Measurements from ENCODE around the gene MYCBP. TPM values are rescaled to one million over a fixed set of nuclear protein-coding genes. Genes with fewer than 3 reads are reported as not detected.

Gene MYCBP
- total and polyA plus RNA-seq, 2 of the 13 experiments (the other 11 are each of a cell fraction or from before 2014, with no cell fraction given), result 11.4 to 30.4 TPM

- ATAC-seq (no peak), DNase-seq (ENCODE audit: low spot score) (no peak), FAIRE-seq (no peak)
- H2AFZ ChIP-seq (ENCODE audit: low read length), result no peak overlapping the region
- intact Hi-C loops (cut with micrococcal nuclease; ENCODE audit: unreplicated experiment) (no loop called here), in situ Hi-C loops (cut with HindIII; ENCODE audit: extremely low pct_ligation_motif_present, low pct_unique_long_range_greater_than_20kb) (no loop called here)
- H3K27me3 ChIP-seq (ENCODE audit: control insufficient read depth in 1 of 2, insufficient read depth in 2 of 2, low read length in 2 of 2), result peaks cover 3 to 46% of the 10 kb centered on the region in 2 experiments; a peak in 4 of 5 replicates
- H3K27ac ChIP-seq (ENCODE audit: extremely low read length, insufficient read depth, low read length), result no peak overlapping the region
- no peaks in the 10 kb centered on the region for H3K9me3 ChIP-seq (ENCODE audit: low read length)
- no peaks in the 10 kb centered on the region for H4K20me1 ChIP-seq (ENCODE audit: insufficient read depth, low read length)
- H3K4me2 ChIP-seq (ENCODE audit: low read depth, low read length), result no peak overlapping the region
- no peak for TF ChIP-seq STAG1 (CRISPR knock-in tag; IDR thresholded peaks at IDR 0.05)
- no peak for TF ChIP-seq ZNF563 (CRISPR knock-in tag; IDR thresholded peaks at IDR 0.05)
- TF ChIP-seq KLF16 (CRISPR knock-in tag; IDR thresholded peaks at IDR 0.05), result no peak
- TF ChIP-seq, protein P1, sequence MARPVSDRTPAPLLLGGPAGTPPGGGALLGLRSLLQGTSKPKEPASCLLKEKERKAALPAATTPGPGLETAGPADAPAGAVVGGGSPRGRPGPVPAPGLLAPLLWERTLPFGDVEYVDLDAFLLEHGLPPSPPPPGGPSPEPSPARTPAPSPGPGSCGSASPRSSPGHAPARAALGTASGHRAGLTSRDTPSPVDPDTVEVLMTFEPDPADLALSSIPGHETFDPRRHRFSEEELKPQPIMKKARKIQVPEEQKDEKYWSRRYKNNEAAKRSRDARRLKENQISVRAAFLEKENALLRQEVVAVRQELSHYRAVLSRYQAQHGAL (CRISPR knock-in tag; IDR thresholded peaks at IDR 0.05; ENCODE audit: not compliant biosample characterization), result no peak
- TF ChIP-seq HNRNPK (IDR thresholded peaks at IDR 0.05; ENCODE audit: low read depth, low read length, poor library complexity, severe bottlenecking), result no peak
- TF ChIP-seq ZSCAN31 (CRISPR knock-in tag; IDR thresholded peaks at IDR 0.05; ENCODE audit: low read depth), result no peak
- TF ChIP-seq ZNF281 (CRISPR knock-in tag; IDR thresholded peaks at IDR 0.05; ENCODE audit: borderline replicate concordance), result no peak
- no peak for TF ChIP-seq KAT8 (CRISPR knock-in tag; IDR thresholded peaks at IDR 0.05)
- TF ChIP-seq, protein P2, sequence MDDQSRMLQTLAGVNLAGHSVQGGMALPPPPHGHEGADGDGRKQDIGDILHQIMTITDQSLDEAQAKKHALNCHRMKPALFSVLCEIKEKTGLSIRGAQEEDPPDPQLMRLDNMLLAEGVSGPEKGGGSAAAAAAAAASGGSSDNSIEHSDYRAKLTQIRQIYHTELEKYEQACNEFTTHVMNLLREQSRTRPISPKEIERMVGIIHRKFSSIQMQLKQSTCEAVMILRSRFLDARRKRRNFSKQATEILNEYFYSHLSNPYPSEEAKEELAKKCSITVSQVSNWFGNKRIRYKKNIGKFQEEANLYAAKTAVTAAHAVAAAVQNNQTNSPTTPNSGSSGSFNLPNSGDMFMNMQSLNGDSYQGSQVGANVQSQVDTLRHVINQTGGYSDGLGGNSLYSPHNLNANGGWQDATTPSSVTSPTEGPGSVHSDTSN (CRISPR knock-in tag; IDR thresholded peaks at IDR 0.05; ENCODE audit: borderline replicate concordance), result no peak
- no peak for TF ChIP-seq DNMT1 (CRISPR knock-in tag; IDR thresholded peaks at IDR 0.05)
- no peak for TF ChIP-seq ZNF891 (CRISPR knock-in tag; IDR thresholded peaks at IDR 0.05)
- TF ChIP-seq ZNF18 (CRISPR knock-in tag; IDR thresholded peaks at IDR 0.05; ENCODE audit: insufficient replicate concordance), result no peak
- BruUV-seq (replicated peaks), result no TSS peak
- H3K9ac ChIP-seq (ENCODE audit: insufficient read depth, low read depth, low read length), result no peak overlapping the region
- H3K36me3 ChIP-seq (replicated peaks in 1 of 2; ENCODE audit: control insufficient read depth in 1 of 2, insufficient read depth in 2 of 2, low read length in 2 of 2), result no peaks in the 10 kb centered on the region
- no peak overlapping the region for H3K4me3 ChIP-seq (replicated peaks in 1 of 3; ENCODE audit: insufficient read depth in 1 of 3, low read depth in 2 of 3, low read length in 3 of 3)
- no peaks in the 10 kb centered on the region for H3K79me2 ChIP-seq (ENCODE audit: insufficient read depth, low read length)
- ChIA-PET POLR2A (no interaction called here), CTCF (ENCODE audit: low intra/inter-chr PET ratio, low total read pairs) (no interaction called here)
- no peaks in the 10 kb centered on the region for H3K4me1 ChIP-seq (ENCODE audit: insufficient read depth, low read length)
Observed at GRCh38 chr1:38826886-38827285, 46.3 kb downstream of the MYCBP start.

Data from HepG2 (cell line).